Stimulated activated naive CD8-positive, alpha-beta T cell treated with anti-CD3 and anti-CD28 coated beads, Interleukin-15, Interleukin-2, amounts not matched to agents 100 U/mL and 50 U/mL, for 24 hours (primary cell): ENCODE measurements around the gene CNGB1.
"Not testable (repeated sequence)": the region's sequence is repeated elsewhere in the genome, so short reads cannot be mapped to it uniquely, and the experiment has no call there.

Experiments
- ATAC-seq: fragments of 150-1000 bp; cut with Tn5 transposase; one replicate; pipeline ENCODE4 v1.10.0; 2021
- DNase-seq: peaks from one replicate; pipeline ENCODE4 v3.0.0; 2021

CNGB1 gene

DNA sequence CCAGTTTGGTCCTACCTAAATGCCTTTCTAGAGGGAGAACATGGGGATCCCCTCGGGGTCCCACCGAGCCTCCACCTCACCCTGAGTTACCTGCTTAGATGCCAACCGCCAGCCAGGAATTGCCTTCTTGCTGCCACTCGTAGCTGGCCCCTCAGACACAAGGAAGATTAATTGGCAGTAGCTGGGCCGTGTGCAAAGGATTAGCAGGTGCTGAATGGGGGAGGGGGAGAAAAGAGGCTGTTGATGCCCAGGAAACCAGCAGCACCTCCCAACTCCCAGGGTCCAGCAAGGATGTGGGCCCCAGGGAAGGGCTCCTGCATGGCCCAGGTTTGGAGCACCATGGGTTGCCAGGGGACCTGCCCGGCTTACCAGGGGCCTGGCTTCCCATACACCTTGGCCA lies at the start of gene CNGB1:
TSS of gene CNGB1 (minus strand) at position 159 of the 400 bp plus-strand sequence. CDS start 3,842 bp downstream, outside the sequence.
- DNase-seq: no peak
- ATAC-seq: no peak

DNA sequence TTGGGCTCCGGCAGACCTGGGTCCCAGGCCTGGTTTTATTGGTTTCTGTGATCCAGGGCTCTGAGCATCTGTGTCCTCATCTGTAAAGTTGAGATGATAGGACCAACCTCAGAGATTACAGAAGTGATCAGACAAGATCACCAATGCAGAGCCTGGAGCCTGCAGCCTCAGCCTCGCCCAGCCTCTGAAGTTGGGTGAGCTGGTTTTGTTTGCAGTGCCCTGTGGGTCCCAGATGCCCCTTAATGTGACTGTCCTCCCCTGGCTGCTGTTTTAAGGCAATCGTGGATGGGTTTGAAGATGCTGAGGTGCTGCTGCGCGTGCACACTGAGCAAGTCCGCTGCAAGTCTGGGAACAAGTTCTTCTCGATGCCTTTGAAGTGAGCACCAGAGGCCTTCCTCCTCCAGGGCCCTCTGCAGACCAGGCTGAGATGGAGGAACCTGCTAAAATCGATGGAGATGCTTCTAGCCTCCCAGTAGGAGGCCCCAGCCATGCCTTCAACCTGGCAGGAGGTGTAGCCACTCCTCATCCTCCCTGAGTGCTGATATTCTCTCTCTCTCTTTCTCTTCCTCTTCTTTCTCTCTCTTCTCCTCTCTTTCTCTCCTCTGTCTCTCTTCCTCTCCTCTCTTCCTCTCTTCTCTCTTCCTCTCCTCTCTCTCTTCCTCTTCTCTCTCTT lies 49.1 kb upstream of the CNGB1 start:
- DNase-seq (no peak), ATAC-seq (no peak)

DNA sequence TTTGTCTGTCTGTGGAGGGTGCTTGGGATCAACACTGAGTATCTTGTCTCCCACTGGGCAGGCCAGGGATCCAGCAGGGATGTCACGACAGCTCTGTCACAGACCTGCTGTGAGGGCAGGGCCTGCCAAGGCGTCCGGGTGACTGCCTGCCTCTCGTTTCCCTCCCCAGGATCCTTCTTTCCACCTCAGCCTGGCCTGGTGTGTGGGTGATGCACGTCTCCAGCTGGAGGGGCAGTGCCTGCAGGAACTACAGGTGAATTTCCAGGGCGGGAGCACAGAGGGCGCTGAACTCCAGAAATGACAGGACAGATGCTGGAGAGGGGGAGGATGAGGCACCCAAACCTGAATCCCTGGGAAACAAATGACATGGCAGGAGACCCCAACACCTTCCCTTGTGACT lies 47.9 kb upstream of the CNGB1 start:
- ATAC-seq (no peak), DNase-seq (no peak)

DNA sequence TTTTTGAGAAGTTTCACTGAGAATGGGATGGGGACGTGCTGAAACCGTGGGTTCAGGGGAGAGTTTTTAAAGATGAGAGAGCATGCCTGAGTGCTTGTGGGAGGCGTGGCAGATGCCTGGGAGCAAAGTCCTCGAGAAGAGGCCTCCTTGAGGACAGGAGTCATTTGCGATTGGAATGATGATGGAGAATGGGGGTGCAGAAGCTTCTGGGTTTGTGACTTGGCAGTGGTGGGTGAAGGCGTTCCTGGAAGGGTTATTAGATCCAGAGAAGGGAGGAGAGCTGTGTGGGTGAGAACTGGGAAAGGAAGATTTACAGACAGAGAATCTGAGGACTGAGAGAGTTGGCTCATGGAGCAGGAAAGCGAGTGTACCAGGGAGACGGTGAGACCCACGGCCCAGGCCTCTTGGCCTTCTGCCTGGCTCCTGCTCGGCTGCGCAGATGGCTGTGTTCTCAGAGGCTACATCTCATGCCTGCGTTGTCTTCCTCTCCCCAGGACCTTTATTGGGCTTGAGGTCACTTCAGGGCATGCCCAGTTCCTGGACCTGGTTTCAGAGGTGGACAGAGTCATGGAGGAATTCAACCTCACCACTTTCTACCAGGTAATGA lies 46.0 kb upstream of the CNGB1 start:
- no peak for ATAC-seq
- no peak for DNase-seq

DNA sequence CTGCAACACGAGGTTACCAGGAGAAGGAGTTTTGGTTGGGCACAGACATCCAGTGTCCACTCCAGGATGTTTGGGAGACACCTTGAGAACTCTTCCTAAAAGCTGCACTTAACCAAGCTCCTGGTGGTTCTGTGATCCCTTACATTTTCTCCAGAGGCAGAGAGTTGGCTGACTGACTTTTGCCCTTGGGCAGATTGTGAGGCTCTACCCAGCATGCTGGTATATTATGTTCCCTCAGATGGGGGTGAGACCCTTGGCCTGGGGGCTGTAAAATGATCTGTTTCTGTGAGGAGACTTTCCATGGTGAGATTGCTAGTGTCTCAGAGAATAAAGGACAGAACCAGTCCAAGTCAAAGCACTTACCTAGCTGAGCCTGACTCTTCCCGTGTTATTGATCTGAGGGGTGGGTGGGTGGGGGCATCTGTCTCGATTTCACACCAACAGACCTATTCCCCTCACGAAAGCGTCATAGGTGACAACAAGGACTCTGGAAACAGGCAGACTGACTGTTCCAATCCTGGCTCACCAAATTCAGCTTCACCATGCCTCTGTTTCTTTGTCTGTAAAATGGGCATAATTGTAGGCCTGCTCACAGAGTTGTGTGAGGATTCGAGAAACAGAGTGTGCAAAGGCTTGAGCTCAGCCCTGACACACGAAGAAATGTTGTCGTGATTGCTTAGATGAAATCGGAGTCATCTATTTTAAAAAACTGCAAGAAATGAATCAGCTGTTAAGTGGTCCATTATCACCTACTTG lies 42.5 kb upstream of the CNGB1 start:
- DNase-seq (no peak), ATAC-seq (no peak)

DNA sequence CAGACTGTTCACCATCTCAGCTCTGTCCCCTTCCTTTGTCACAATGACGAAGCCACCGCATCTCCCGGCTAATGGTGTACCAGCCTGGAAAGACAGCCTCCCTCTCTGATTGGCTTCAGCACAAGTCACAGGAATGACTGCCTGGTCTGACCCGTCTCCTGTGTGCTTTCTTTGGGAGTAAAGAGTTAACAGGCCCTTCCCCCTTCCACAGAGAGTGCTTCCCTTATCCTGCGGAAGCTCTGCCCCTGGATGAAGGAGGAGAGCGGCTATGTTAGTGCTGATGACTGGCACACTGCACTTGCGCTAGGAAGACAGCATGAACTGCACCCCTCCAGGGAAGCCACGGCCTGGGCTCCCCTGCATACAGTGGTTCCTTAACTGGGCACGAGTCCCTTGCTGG lies 41.6 kb upstream of the CNGB1 start:
- DNase-seq (no peak), ATAC-seq (no peak)

DNA sequence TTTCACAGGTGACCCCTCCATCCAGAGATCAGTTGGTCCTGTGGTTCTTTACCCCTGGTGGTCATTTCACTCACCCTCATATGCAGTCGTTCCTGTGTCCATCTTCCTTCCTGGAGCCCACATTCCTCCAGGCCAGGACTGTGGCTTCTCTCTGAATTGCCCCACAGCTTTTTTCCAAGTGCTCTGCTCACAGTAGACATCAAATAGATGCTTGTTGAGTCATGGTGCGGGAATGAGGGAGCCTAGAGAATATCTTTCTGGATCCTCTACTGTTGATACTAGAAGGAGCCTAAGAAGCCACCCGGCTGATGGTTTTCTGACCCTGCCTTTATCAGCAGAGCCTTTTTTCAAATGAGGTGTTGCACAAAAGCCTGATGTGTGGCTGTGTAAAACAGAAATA lies 40.7 kb upstream of the CNGB1 start:
- no peak for ATAC-seq
- DNase-seq: no peak

DNA sequence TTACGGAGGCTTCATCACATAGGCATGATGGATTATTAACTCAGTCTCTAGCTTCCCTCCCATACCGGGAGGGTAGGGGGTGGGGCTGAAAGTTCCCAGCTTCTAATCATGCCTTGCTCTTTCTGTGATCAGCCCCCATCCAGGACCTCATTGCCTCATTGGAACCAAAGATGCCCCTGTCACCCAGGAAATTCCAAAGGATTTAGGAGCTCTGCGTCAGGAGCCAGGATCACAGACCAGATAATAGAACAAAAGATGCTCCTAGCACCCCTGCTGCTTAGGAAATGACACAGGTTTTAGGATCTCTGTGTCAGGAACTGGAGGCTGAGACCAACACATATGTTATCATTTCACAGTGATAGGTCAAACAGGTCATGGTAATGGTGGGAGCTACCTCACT lies 40.0 kb upstream of the CNGB1 start:
- ATAC-seq: no peak

DNA sequence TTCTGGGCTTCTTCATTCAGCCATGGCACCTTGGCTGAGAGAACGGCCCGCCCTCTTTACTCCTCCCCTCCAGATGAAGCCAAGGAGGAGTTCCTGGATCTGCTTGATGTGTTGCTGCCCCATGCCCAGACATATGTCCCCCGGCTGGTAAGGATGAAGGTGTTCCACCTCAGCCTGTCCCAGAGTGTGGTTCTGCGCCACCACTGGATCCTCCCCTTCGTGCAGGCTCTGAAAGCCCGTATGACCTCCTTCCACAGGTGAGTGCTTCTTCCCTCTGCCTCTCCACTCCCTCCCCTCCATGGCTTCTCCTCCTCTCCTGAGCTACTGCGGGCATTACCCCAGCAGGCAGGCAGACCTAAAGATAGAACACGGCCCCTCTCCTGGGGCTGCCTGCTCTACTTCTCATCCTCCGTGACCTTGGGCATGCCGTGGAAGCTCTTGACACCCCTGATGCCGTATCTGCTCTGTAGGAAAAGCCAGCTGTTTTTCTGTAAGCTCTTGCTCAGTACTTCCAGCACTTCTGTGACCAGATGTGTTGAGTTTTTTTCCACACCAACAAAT lies 39.0 kb upstream of the CNGB1 start:
- ATAC-seq: no peak

More for the DNA sequence above, 40.0 kb upstream of the CNGB1 start:
- DNase-seq: no peak

DNA sequence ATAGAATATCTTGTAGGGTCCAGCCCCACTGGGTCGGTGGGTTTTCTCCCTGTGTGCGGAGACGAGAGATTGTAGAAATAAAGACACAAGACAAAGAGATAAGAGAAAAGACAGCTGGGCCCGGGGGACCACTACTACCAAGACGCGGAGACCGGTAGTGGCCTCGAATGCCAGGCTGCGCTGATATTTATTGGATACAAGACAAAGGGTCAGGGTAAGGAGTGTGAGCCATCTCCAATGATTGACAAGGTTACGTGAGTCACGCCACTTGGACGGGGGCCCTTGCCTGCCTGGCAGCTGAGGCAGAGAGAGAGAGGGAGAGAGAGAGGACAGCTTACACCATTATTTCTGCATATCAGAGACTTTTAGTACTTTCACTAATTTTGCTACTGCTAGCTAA lies 33.8 kb upstream of the CNGB1 start:
- not testable (repeated sequence) for DNase-seq, ATAC-seq

More for the DNA sequence above, 39.0 kb upstream of the CNGB1 start:
- no peak for DNase-seq

DNA sequence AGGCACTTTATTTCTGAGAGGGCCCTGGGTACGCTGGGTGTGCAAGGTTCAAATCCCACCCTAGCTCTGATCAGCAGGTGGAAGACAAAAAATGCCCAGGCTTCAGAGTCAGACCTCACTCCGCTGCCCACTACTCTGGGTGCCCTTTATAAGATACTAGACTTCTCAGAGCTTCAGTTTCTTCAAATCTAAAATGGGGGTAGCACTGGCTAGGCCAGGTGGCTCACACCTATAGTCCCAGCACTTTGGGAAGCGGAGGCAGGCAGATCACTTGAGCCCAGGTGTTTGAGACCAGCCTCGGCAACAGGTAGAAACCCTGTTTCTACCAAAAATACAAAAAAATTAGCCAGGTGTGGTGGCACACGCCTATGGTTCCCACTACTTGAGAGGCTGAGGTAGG lies 32.0 kb upstream of the CNGB1 start:
- no peak for DNase-seq

DNA sequence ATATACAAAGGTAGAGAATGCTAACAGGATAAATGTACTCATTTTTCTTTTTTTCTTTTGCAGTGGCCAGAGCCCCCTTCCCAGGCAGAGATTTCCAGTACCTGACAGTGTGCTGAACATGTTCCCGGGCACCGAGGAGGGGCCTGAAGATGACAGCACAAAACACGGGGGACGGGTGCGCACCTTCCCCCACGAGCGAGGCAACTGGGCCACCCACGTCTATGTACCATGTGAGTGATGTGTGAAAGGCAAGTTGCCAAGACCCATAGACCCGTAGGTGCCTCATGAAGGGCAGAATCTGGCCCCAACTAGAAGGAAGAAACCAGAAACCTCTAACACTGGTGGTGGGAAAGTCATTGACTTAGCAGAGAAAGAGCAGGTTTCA lies 31.5 kb upstream of the CNGB1 start:
- no peak for ATAC-seq
- no peak for DNase-seq

More for the DNA sequence above, 32.0 kb upstream of the CNGB1 start:
- no peak for ATAC-seq

DNA sequence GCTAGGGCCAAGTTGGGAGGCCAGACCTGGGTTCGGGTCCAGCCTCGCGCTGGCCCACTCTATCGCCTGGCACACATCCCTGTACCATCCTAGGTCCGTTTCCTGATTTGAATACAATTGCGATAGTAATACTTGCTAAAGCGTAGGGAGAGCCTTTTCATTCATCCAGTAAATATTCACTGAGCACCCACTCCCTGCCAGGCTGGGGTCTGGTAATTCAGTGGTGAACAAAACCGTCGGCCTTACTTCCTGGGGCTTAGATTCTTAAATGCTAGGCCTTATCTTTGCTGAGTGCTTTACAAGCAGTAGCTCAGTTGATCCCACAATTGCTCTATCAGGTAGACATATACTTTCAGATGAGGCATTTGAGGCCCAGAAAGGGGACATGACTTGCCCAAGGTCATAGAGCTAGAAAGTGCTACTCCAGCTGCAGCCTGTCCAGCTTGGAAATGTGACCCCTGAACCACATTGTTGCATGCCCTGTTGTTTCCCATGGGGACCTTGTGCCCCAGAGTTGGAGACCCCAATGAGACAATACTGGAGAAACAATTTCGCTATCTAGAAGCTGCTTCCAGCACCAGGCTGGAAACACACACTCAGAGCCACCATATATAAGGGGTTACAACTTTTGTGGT lies 31.0 kb upstream of the CNGB1 start:
- DNase-seq (no peak), ATAC-seq (no peak)

DNA sequence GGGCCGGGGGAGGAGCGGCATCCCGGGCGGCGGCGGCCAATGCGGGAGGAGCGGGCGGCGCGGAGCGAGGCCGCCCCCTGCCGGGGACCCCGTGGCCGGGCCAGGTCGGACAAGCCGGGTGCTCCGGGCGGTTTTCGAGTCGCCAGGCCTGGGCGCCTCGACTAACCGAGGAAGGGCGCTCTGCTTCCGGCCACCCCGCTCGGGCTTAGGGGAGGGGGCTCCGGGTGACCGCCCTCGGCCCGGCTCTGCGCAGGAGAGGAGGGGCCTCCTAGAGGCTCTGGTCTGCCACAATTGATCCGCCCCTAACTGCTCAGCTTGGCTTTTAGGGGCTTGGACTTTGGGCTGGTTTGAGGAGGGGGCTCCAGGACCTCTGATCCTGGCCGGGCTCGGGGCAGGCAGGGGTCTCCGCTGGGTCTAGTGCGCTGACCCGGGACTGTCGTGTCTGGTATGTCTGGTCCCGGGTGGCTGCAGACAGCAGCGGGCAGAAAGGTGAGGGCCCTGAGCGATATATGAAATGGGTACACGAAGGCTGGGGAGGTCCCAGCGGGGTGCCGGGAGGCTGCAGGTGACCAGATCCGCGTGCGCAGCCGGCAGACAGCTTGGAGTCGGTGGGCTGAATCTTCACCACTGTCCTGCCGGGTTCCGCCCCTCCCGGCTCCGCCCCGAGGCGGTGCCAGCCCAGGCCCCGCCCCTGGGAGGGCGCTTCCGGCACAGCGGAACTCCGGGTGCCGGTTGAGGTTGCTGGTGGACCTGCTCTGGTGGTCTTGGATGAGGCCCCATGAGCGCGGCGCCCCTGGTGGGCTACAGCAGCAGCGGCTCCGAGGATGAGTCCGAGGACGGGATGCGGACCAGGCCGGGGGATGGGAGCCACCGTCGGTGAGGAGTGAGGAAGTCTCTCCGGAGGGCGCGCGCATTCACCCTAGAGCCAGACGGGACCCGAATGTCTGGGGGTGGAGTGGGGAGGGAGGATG lies 30.1 kb upstream of the CNGB1 start, which contains the start of gene USB1:
TSS of gene USB1 (plus strand) at position 702 of the 971 bp plus-strand sequence. CDS start at position 779, 77 bp downstream.
- ATAC-seq (peak; percentile 83), DNase-seq (peak; percentile 90)

DNA sequence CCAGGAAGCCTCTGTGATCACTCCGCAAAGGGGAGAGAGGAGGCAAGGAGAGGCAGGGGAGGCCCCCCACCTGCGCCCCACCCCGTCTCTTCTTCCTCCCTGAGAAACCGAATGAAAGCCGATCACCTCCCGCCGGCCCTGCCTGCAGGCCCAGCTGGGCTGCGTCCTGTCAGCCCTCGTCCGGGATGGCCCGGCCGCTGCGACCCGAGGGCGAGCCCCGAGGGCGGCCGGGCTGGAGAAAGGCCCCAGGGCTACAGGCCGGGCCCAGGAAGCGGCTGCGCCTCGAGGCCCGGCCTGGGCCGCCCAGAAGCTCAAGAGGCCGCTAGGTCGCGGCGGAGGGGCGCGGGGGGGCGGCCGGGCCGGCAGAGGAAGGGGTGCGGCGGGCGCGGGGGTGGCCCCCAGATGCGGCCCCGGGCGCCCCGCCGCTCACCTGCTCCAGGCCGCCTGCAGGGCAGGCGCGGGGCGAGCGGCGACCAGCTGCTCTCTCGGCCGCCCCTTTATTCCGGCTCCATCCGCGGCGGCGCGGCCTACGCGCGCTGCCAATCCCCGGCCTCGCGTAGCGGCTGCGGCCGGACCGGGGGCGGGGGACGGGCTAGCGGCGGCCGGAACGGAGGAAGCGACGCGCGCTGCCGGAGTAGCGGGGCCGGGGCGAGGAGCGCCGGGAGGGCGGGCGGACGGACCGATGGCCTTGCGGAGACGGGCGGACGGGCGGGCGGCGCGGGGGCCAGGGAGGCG lies 29.2 kb upstream of the CNGB1 start, which contains the start of gene ZNF319:
TSS of gene ZNF319 (minus strand) at position 702 of the 735 bp plus-strand sequence. CDS start 2,407 bp downstream, outside the sequence.
- peak; percentile 34 for DNase-seq
- ATAC-seq: peak; percentile 12

DNA sequence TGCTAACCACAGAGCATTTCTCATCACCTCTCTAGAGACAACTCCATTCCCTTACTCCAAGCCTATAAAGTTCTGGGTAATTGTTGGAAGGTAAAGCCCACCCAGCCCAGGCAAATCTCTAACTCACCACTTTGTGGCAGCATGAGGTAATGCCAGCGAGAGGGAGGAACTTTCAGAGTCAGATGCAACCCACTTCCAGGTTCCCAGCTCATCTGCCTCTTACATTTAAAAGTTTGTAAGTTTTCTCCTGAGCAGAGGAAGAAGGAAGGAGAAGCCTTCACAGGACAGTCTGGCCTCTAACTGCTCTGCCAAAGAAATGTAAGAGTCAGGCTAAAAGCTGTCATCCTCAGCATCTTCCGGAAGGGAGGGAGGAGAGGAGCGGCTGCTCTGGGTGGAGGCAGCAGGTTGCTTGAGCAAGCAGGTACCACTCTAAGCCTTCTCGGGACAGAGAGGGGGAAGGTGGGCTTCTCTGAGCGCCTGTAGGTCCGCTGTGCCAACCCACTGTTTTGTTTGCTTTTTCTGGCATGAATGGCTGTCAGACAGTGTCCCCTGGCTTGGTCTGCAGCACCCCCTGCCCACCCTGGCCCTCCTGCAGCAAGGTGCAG lies 28.5 kb upstream of the CNGB1 start:
- ATAC-seq: no peak
- DNase-seq: peak; percentile 34

DNA sequence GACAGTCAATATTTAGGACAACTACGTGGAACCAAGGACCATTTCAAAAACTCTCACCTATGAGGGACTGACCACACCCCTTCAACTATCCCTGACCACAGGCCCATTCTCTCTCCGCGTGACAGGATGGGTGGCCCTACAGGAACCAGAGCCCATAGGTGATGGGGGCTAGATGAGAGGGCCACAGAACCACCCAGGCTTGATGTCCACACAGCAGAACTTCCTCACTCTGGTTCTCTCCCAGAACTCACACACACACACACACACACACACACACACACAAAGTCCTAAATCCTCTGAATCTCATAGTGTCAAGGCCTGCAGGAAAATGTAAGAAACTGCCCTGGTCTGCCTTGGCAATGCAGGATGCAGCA lies 28.1 kb upstream of the CNGB1 start:
- ATAC-seq: no peak

DNA sequence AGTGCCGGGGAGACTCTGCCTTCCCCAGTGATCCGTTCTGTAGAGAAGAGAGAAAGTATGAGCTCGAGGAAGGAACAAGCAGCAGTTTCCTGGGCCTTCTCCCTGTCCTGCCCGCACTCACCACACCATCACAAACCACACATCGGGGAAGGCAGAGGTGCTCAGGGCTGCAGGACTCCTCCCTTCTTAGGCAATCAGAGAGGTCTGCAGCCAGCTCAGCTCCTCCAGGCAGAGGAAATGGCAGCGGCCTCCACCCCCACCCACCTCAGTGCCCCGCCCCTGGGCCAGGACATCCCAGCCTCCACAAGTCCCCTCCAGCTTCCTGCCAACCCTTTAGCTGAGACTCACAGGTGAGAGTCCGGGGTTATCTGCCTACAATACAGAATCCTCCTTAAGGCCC lies 27.6 kb upstream of the CNGB1 start:
- DNase-seq (peak; percentile 71), ATAC-seq (peak; percentile 58)

More for the DNA sequence above, 28.1 kb upstream of the CNGB1 start:
- DNase-seq: no peak

DNA sequence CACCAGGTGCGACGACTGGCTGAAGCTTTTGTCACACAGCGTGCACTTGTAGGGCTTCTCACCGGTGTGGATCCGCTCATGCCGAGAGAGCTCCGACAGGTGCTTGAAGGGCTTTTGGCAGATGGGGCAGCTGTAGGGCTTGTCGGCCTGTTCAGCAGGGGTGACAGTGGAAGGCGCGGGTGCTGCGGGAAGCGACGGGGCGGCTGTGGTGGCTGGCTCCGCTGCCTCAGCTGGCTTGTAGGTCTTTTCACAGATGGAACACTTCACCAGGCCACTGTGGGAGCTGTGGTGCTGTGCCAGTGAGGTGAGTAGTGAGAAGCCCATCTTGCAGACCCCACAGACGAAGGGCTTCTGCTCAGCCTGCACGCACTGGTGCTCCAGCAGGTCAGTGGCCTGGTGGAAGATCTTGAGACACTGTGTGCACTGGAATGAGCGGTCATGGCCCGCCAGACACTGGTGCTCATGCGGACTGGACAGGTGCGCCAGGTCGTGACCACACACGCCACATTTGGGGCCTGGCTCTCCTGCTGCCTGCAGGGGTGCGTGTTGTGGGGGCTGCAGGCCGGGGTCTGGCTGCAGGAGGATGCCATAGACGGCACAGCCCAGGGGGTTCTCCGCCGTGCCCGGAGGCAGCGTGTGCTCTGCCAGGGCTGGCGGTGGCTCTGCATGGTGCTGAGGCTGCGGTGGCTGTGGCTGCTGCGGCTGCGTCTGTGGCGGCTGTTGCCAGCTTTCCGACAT lies 26.8 kb upstream of the CNGB1 start:
- ATAC-seq: no peak
- DNase-seq: no peak
